ENCODE measurements around the gene VPS18. TPM values are rescaled to one million over a fixed set of nuclear protein-coding genes. Genes with fewer than 3 reads are reported as not detected.

VPS18 gene
- total RNA-seq (10 to 100 TPM in 3 of 4 donors, 1 to 10 TPM in 1; 8.1 to 20.5 (median 16.3) TPM), polyA plus RNA-seq (10 to 100 TPM in 2 of 3 donors, 1 to 10 TPM in 1; 8.4 to 16.9 (median 12.3) TPM)
- long read RNA-seq, donor 1, transcript VPS18-201 (5 exons, 3,895 nt) = major isoform, 7 of 12 reads
- long read RNA-seq, donor 1, partial matches to known transcripts = 4 of 12 reads
- long read RNA-seq, donor 1, other reads (novel, unspliced or antisense) = 1 of 12 reads
- long read RNA-seq, donor 2, transcript VPS18-201 (5 exons, 3,895 nt) = major isoform, 26 of 55 reads
- long read RNA-seq, donor 2, partial matches to known transcripts = 26 of 55 reads
- long read RNA-seq, donor 2, other reads (novel, unspliced or antisense) = 3 of 55 reads

GRCh38 chr15:40893733-40894680, at the start of gene VPS18:
Gene VPS18 (plus strand): TSS chr15:40894450. CDS start chr15:40894769, 319 bp downstream.
- intact Hi-C loops (cut with DNase I) = loop anchor here (1.0 to 5.0 kb wide), 6 partner anchors 33 to 377 kb away; partner anchors contain the start of gene KNL1 (in 1 of the 2)

GRCh38 chr15:40844696-40845030, 49.6 kb upstream of the VPS18 start:
- H3K4me1 ChIP-seq = peaks cover 8% of the 10 kb centered on the region
- ATAC-seq (peak in 2 of 4 donors; percentile 19 to 21), DNase-seq (peak; percentile 29 to 54)
- H3K27ac ChIP-seq = no peak overlapping the region
- H3K27me3 ChIP-seq (ENCODE audit: insufficient read depth in 3 of 3, low read length in 2 of 3) = peaks cover 0 to 51% (median 22%) of the 10 kb centered on the region in 3 donors
- H3K36me3 ChIP-seq (ENCODE audit: insufficient read depth in 1 of 2, low read depth in 1 of 2) = no peaks in the 10 kb centered on the region
- peak overlapping the region; percentile 58 for H3K4me3 ChIP-seq
- intact Hi-C loops (cut with DNase I) = loop anchor here (10.0 kb wide), 1 partner anchor 60 kb away; no protein-coding TSS in a partner anchor
- WGBS, 3 donors = 1 to 2% (median 2%) methylated on average over 27 to 28 of the region's 28 CpGs
- TF ChIP-seq CTCF (IDR thresholded peaks at IDR 0.05) = no peak
- H3K9me3 ChIP-seq = no peaks in the 10 kb centered on the region

More at GRCh38 chr15:40893733-40894680, at the start of gene VPS18:
- Histone ChIP-seq H3K27me3 (ENCODE audit: insufficient read depth in 3 of 3, low read length in 2 of 3) (no peaks in the 10 kb centered on the region), H3K9me3 (no peaks in the 10 kb centered on the region), H3K4me3 (peak within 1 kb of the TSS; percentile 98), H3K4me1 (peaks cover 16% of the 10 kb centered on the region), H3K27ac (peak within 1 kb of the TSS; percentile 88), H3K36me3 (ENCODE audit: insufficient read depth in 1 of 2, low read depth in 1 of 2) (peaks cover 0 to 34% of the 10 kb centered on the region in 2 donors)
- ATAC-seq (peak; percentile 97 to 98 (median 98)), DNase-seq (peak; percentile 99)
- peak; percentile 99 for TF ChIP-seq CTCF (IDR thresholded peaks at IDR 0.05)
- WGBS, 3 donors = 2 to 3% (median 2%) methylated on average over 52 to 55 of the region's 55 CpGs

- H3K27me3 ChIP-seq (ENCODE audit: insufficient read depth in 3 of 3, low read length in 2 of 3) = peaks cover 0 to 51% (median 22%) of the 10 kb centered on the region in 3 donors
- ATAC-seq = no peak
- H3K4me3 ChIP-seq = peak overlapping the region; percentile 58
- no peaks in the 10 kb centered on the region for H3K36me3 ChIP-seq (ENCODE audit: insufficient read depth in 1 of 2, low read depth in 1 of 2)
- intact Hi-C loops (cut with DNase I) = loop anchor here (10.0 kb wide), 1 partner anchor 60 kb away; no protein-coding TSS in a partner anchor
- no peak for DNase-seq
- no peak for TF ChIP-seq CTCF (IDR thresholded peaks at IDR 0.05)
- peaks cover 8% of the 10 kb centered on the region for H3K4me1 ChIP-seq
- H3K27ac ChIP-seq = no peak overlapping the region
- 50 to 59% (median 55%) methylated on average over 10 to 12 of the region's 12 CpGs for WGBS, 3 donors
- H3K9me3 ChIP-seq = no peaks in the 10 kb centered on the region
Observed at GRCh38 chr15:40845036-40845435, 49.2 kb upstream of the VPS18 start.

- WGBS, 3 donors = 82 to 89% (median 88%) methylated on average over 8 of the region's 8 CpGs
- Histone ChIP-seq H3K4me3 (no peak overlapping the region), H3K36me3 (ENCODE audit: insufficient read depth in 1 of 2, low read depth in 1 of 2) (no peaks in the 10 kb centered on the region), H3K27ac (no peak overlapping the region), H3K9me3 (no peaks in the 10 kb centered on the region), H3K4me1 (peaks cover 8% of the 10 kb centered on the region), H3K27me3 (ENCODE audit: insufficient read depth in 3 of 3, low read length in 2 of 3) (peaks cover 0 to 51% (median 22%) of the 10 kb centered on the region in 3 donors)
- TF ChIP-seq CTCF (IDR thresholded peaks at IDR 0.05) = no peak
- intact Hi-C loops (cut with DNase I) = loop anchor here (10.0 kb wide), 1 partner anchor 61 kb away; no protein-coding TSS in a partner anchor
- ATAC-seq (peak in 1 of 4 donors; percentile 41), DNase-seq (no peak)
Observed at GRCh38 chr15:40845511-40846284, 48.6 kb upstream of the VPS18 start.

Measured in psoas muscle (tissue), 8 donors.